Upper lobe of left lung (tissue), 6 donors: ENCODE measurements around the gene TRIM52. TPM values are rescaled to one million over a fixed set of nuclear protein-coding genes. Genes with fewer than 3 reads are reported as not detected.

Experiments used
- ATAC-seq, 2 donors: fragments of 200-7000 bp; cut with Tn5 transposase; one replicate each; pipeline ENCODE4 v1.9.1; 2022; ENCODE audit warnings: mild to moderate bottlenecking in 2 of 2, moderate library complexity in 2 of 2; ENCODE audit not compliant: low FRiP score in 2 of 2
- DNase-seq, 2 donors: peaks; one replicate each; pipeline ENCODE4 v3.0.0-alpha.2; 2019 to 2020
- H3K27ac ChIP-seq, 4 donors: fragments of 200-600 bp; sonication (generic); one replicate each; pipeline ENCODE4 v1.5.1; 2016 to 2019
- H3K27me3 ChIP-seq, 4 donors: fragments of 200-600 bp; sonication (generic); one replicate each; pipeline ENCODE4 v1.5.1; 2017 to 2019
- H3K36me3 ChIP-seq, 4 donors: fragments of 200-600 bp; sonication (generic); one replicate each; pipeline ENCODE4 v1.5.1; 2016 to 2019
- H3K4me1 ChIP-seq, 4 donors: fragments of 200-600 bp; sonication (generic); one replicate each; pipeline ENCODE4 v1.5.1; 2018 to 2019
- H3K4me3 ChIP-seq, 4 donors: fragments of 200-600 bp; sonication (generic); one replicate each; pipeline ENCODE4 v1.5.1; 2017 to 2019; ENCODE audit warnings: mild to moderate bottlenecking in 2 of 4, moderate library complexity in 1 of 4
- H3K9me3 ChIP-seq, 4 donors: fragments of 200-600 bp; sonication (generic); one replicate each; pipeline ENCODE4 v1.5.1; 2018 to 2019
- EP300 ChIP-seq, 4 donors: sonication (generic); formaldehyde crosslinking; IDR thresholded peaks; one replicate each; pipeline ENCODE4 v1.5.1; 2017; ENCODE audit warnings: antibody characterized with exemption in 4 of 4, control low read depth in 2 of 4
- POLR2A ChIP-seq, 4 donors: fragments of 450-650 bp; IDR thresholded peaks; one replicate each; pipeline ENCODE4 v1.5.1; 2016 to 2017; ENCODE audit warnings: antibody characterized with exemption in 4 of 4, mild to moderate bottlenecking in 2 of 4
- POLR2AphosphoS5 ChIP-seq, 2 donors: sonication (generic); formaldehyde crosslinking; IDR thresholded peaks; one replicate each; pipeline ENCODE4 v1.5.1; 2017; ENCODE audit warnings: antibody characterized with exemption in 2 of 2
- WGBS, 2 donors: methylation state at CpG; one replicate each; pipeline ENCODE4 v1.1.5; 2017 to 2018; 5-methylcytosine and 5-hydroxymethylcytosine counted together
- total RNA-seq, 6 donors: library from RNA; depleted of rRNA in 4 of 6; stranded (reverse); fragments of >200 nt in 4 of 6; gene quantifications; one replicate each; pipeline versions ENCODE4 v1.1.0 to v1.2.1, GENCODE V29; 2016 to 2021
- TF ChIP-seq, protein P1 (sequence below), 6 experiments: fragments of 450-650 bp in 4 of 6; fragments of 200-600 bp in 2 of 6; sonication (generic) in 2 of 6; IDR thresholded peaks; one replicate each; pipeline ENCODE4 v1.5.1; 2016 to 2019; ENCODE audit warnings: antibody characterized with exemption in 6 of 6
- donor health status: DM: no; HTN: no; CAD: no; lungs with moderate emphysema.
- donor health status: DM: no; HTN: yes; CAD: no; lungs with severe emphysema.

TRIM52 gene
- total RNA-seq, 6 donors from 2014 or later = 12.3 to 47.1 (median 15.6) TPM

DNA sequence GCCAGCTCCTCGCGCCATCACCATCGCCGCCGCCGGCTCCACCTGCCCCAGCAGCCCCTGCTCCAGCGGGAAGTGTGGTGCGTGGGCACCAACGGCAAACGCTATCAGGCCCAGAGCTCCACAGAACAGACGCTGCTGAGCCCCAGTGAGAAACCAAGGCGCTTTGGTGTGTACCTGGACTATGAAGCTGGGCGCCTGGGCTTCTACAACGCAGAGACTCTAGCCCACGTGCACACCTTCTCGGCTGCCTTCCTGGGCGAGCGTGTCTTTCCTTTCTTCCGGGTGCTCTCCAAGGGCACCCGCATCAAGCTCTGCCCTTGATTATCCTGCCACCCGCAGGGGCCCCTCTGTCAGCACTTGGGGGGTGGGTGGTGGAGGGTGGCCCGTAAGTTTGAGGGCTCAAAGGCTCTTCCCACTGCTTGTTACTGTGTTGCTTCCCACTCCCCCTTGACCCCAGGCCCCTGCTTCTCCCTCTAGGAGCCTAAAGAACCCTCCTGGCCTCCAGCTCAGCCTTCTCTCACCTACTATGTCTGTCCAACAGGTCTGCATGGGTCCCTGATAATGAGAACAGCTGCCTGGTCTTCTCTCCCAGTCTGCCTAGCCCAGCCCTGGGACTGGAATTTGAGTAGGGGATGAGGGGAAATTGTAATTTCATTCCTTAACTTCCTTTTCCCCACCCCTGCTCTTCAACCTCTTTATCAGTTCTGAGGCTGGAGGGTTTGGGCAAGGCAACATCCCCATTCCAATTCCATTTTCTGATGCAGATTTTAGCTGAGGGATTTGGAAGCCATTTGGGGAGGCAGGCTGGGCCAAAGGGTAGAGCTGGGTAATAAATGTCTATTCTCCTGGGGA is 26.3 kb downstream of the TRIM52 start:
- no peak for DNase-seq
- H3K27ac ChIP-seq = no peak overlapping the region
- 92 to 95% methylated on average over 21 to 22 of the region's 22 CpGs for WGBS, 2 donors
- H3K9me3 ChIP-seq = no peaks in the 10 kb centered on the region
- no peak for TF ChIP-seq POLR2A (IDR thresholded peaks at IDR 0.05)
- TF ChIP-seq, protein P1, sequence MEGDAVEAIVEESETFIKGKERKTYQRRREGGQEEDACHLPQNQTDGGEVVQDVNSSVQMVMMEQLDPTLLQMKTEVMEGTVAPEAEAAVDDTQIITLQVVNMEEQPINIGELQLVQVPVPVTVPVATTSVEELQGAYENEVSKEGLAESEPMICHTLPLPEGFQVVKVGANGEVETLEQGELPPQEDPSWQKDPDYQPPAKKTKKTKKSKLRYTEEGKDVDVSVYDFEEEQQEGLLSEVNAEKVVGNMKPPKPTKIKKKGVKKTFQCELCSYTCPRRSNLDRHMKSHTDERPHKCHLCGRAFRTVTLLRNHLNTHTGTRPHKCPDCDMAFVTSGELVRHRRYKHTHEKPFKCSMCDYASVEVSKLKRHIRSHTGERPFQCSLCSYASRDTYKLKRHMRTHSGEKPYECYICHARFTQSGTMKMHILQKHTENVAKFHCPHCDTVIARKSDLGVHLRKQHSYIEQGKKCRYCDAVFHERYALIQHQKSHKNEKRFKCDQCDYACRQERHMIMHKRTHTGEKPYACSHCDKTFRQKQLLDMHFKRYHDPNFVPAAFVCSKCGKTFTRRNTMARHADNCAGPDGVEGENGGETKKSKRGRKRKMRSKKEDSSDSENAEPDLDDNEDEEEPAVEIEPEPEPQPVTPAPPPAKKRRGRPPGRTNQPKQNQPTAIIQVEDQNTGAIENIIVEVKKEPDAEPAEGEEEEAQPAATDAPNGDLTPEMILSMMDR (IDR thresholded peaks at IDR 0.05) = no peak
- TF ChIP-seq EP300 (IDR thresholded peaks at IDR 0.05) = no peak
- TF ChIP-seq POLR2AphosphoS5 (IDR thresholded peaks at IDR 0.05) = no peak
- no peak overlapping the region for H3K4me3 ChIP-seq
- peaks cover 0 to under 1% (median 0%) of the 10 kb centered on the region in 4 donors for H3K4me1 ChIP-seq
- no peak for ATAC-seq
- H3K36me3 ChIP-seq = peaks cover 39 to 92% (median 78%) of the 10 kb centered on the region in 4 donors
- no peaks in the 10 kb centered on the region for H3K27me3 ChIP-seq

DNA sequence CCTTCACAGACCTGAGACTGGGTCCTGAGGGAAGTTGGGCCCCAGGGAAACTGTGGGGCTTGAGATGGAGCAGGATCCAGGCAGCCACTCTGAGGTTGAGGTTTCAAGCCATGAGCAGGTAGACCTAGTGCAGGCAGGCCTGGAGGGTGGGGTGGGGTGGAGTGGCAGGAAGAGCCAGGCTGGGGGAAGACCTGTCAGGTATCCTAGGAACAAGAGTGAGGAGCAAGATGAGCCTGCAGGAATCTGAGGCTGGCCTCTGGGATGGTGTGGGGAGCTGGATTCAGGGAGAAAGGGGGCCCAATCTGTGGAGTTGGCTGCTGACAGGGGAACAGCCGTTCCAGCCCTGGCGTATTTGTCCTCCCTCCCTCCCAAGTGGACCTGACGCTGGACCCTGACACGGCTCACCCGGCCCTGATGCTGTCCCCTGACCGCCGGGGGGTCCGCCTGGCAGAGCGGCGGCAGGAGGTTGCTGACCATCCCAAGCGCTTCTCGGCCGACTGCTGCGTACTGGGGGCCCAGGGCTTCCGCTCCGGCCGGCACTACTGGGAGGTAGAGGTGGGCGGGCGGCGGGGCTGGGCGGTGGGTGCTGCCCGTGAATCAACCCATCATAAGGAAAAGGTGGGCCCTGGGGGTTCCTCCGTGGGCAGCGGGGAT is 27.0 kb downstream of the TRIM52 start:
- Histone ChIP-seq H3K9me3 (no peaks in the 10 kb centered on the region), H3K36me3 (peaks cover 31 to 84% (median 71%) of the 10 kb centered on the region in 4 donors), H3K4me3 (no peak overlapping the region), H3K4me1 (no peaks in the 10 kb centered on the region), H3K27ac (no peak overlapping the region), H3K27me3 (no peaks in the 10 kb centered on the region)
- WGBS, 2 donors = 93 to 97% methylated on average over 3 to 11 of the region's 24 CpGs
- ATAC-seq (no peak), DNase-seq (peak in 1 of 2 donors; percentile 73)
- TF ChIP-seq POLR2AphosphoS5 (IDR thresholded peaks at IDR 0.05) = no peak
- no peak for TF ChIP-seq POLR2A (IDR thresholded peaks at IDR 0.05)
- no peak for TF ChIP-seq EP300 (IDR thresholded peaks at IDR 0.05)
- TF ChIP-seq, protein P1 (IDR thresholded peaks at IDR 0.05) = no peak

- Histone ChIP-seq H3K36me3 (peaks cover 25 to 78% (median 64%) of the 10 kb centered on the region in 4 donors), H3K9me3 (no peaks in the 10 kb centered on the region), H3K4me3 (no peak overlapping the region), H3K27me3 (no peaks in the 10 kb centered on the region), H3K4me1 (no peaks in the 10 kb centered on the region), H3K27ac (no peak overlapping the region)
- ATAC-seq (no peak), DNase-seq (no peak)
- WGBS, 2 donors = 84 to 85% methylated on average over 16 of the region's 16 CpGs
- no peak for TF ChIP-seq POLR2A (IDR thresholded peaks at IDR 0.05)
- TF ChIP-seq, protein P1 (IDR thresholded peaks at IDR 0.05) = no peak
- TF ChIP-seq EP300 (IDR thresholded peaks at IDR 0.05) = no peak
- TF ChIP-seq POLR2AphosphoS5 (IDR thresholded peaks at IDR 0.05) = no peak
These were observed 27.7 kb downstream of the TRIM52 start for GRCh38 chr5:181233088-181233800.

- Histone ChIP-seq H3K36me3 (peaks cover 18 to 71% (median 57%) of the 10 kb centered on the region in 4 donors), H3K27me3 (no peaks in the 10 kb centered on the region), H3K4me3 (no peak overlapping the region), H3K27ac (no peak overlapping the region), H3K9me3 (no peaks in the 10 kb centered on the region), H3K4me1 (no peaks in the 10 kb centered on the region)
- ATAC-seq = no peak
- DNase-seq = peak in 1 of 2 donors; percentile 78
- TF ChIP-seq EP300 (IDR thresholded peaks at IDR 0.05) (no peak), POLR2A (IDR thresholded peaks at IDR 0.05) (no peak), POLR2AphosphoS5 (IDR thresholded peaks at IDR 0.05) (no peak)
- TF ChIP-seq, protein P1 (IDR thresholded peaks at IDR 0.05) = no peak
- 75 to 90% methylated on average over 1 to 16 of the region's 18 CpGs for WGBS, 2 donors
These were observed 28.4 kb downstream of the TRIM52 start for GRCh38 chr5:181232593-181232992.
